ENCODE data around the gene LRRC10B. TPM values are rescaled to one million over a fixed set of nuclear protein-coding genes. Genes with fewer than 3 reads are reported as not detected.

Gene LRRC10B
- total RNA-seq, 4 donors from 2014 or later, result 0.13 to 1.0 TPM; not detected in 2

- H3K36me3 ChIP-seq, result no peaks in the 10 kb centered on the region
- H3K27ac ChIP-seq, result no peak overlapping the region
- in situ Hi-C loops (cut with MboI; ENCODE audit: low sequenced_read_pairs in 4 of 4), result no loop called here
- TF ChIP-seq POLR2A (IDR thresholded peaks at IDR 0.05) (no peak), CTCF (IDR thresholded peaks at IDR 0.05 in 4 of 5, conservative IDR thresholded peaks at IDR 0.05 in 1 of 5) (no peak)
- H3K9me3 ChIP-seq, result no peaks in the 10 kb centered on the region
- ATAC-seq (no peak), DNase-seq (no peak)
- no peaks in the 10 kb centered on the region for H3K27me3 ChIP-seq
- H3K4me3 ChIP-seq, result no peak overlapping the region
- intact Hi-C loops (cut with DNase I; ENCODE audit: low total_unique reads), result no loop called here
- H3K4me1 ChIP-seq, result peaks cover 6% of the 10 kb centered on the region in 2 donors
These were observed 31.3 kb downstream of the LRRC10B start for GRCh38 chr11:61539831-61540357.

- DNase-seq (no peak), ATAC-seq (no peak)
- Histone ChIP-seq H3K27ac (no peak overlapping the region), H3K27me3 (peaks cover 0 to 4% (median 0%) of the 10 kb centered on the region in 3 donors), H3K9me3 (no peaks in the 10 kb centered on the region), H3K4me1 (peaks cover 6% of the 10 kb centered on the region in 2 donors), H3K4me3 (no peak overlapping the region), H3K36me3 (no peaks in the 10 kb centered on the region)
- TF ChIP-seq CTCF (IDR thresholded peaks at IDR 0.05 in 4 of 5, conservative IDR thresholded peaks at IDR 0.05 in 1 of 5), result no peak
- no peak for TF ChIP-seq POLR2A (IDR thresholded peaks at IDR 0.05)
- intact Hi-C loops (cut with DNase I; ENCODE audit: low total_unique reads) (no loop called here), in situ Hi-C loops (cut with MboI; ENCODE audit: low sequenced_read_pairs in 4 of 4) (no loop called here)
These were observed 32.0 kb downstream of the LRRC10B start for GRCh38 chr11:61540528-61540927.

GRCh38 chr11:61541598-61541997 is 33.0 kb downstream of the LRRC10B start:
- no peak overlapping the region for H3K4me3 ChIP-seq
- TF ChIP-seq CTCF (IDR thresholded peaks at IDR 0.05 in 4 of 5, conservative IDR thresholded peaks at IDR 0.05 in 1 of 5) (no peak), POLR2A (IDR thresholded peaks at IDR 0.05) (no peak)
- peaks cover 0 to 4% (median 0%) of the 10 kb centered on the region in 3 donors for H3K27me3 ChIP-seq
- ATAC-seq (peak in 1 of 2 donors; percentile 35), DNase-seq (no peak)
- no peaks in the 10 kb centered on the region for H3K9me3 ChIP-seq
- H3K4me1 ChIP-seq, result peaks cover 6% of the 10 kb centered on the region in 2 donors
- in situ Hi-C loops (cut with MboI; ENCODE audit: low sequenced_read_pairs in 4 of 4), result no loop called here
- H3K27ac ChIP-seq, result no peak overlapping the region
- no peaks in the 10 kb centered on the region for H3K36me3 ChIP-seq
- intact Hi-C loops (cut with DNase I; ENCODE audit: low total_unique reads), result no loop called here

- no peaks in the 10 kb centered on the region for H3K9me3 ChIP-seq
- DNase-seq (no peak), ATAC-seq (no peak)
- H3K36me3 ChIP-seq, result no peaks in the 10 kb centered on the region
- in situ Hi-C loops (cut with MboI; ENCODE audit: low sequenced_read_pairs in 4 of 4) (no loop called here), intact Hi-C loops (cut with DNase I; ENCODE audit: low total_unique reads) (no loop called here)
- TF ChIP-seq CTCF (IDR thresholded peaks at IDR 0.05 in 4 of 5, conservative IDR thresholded peaks at IDR 0.05 in 1 of 5), result no peak
- TF ChIP-seq POLR2A (IDR thresholded peaks at IDR 0.05), result no peak
- peaks cover 6% of the 10 kb centered on the region in 2 donors for H3K4me1 ChIP-seq
- no peak overlapping the region for H3K4me3 ChIP-seq
- H3K27ac ChIP-seq, result no peak overlapping the region
- peaks cover 0 to 4% (median 0%) of the 10 kb centered on the region in 3 donors for H3K27me3 ChIP-seq
These were observed 33.5 kb downstream of the LRRC10B start for GRCh38 chr11:61542024-61542461.

GRCh38 chr11:61542705-61543104 is 34.2 kb downstream of the LRRC10B start:
- in situ Hi-C loops (cut with MboI; ENCODE audit: low sequenced_read_pairs in 4 of 4) (no loop called here), intact Hi-C loops (cut with DNase I; ENCODE audit: low total_unique reads) (no loop called here)
- Histone ChIP-seq H3K36me3 (no peaks in the 10 kb centered on the region), H3K9me3 (no peaks in the 10 kb centered on the region), H3K4me1 (peaks cover 6% of the 10 kb centered on the region in 2 donors), H3K27me3 (peaks cover 0 to 4% (median 0%) of the 10 kb centered on the region in 3 donors), H3K4me3 (no peak overlapping the region), H3K27ac (no peak overlapping the region)
- TF ChIP-seq CTCF (IDR thresholded peaks at IDR 0.05 in 4 of 5, conservative IDR thresholded peaks at IDR 0.05 in 1 of 5), result no peak
- TF ChIP-seq POLR2A (IDR thresholded peaks at IDR 0.05), result no peak
- ATAC-seq (no peak), DNase-seq (no peak)

All from gastrocnemius medialis (tissue), 4 donors.